PC-3 (cell line): Measurements from ENCODE around the gene CAPN8.

Experiments
- CTCF ChIP-seq: fragments of 300-600 bp; sonication (generic); conservative IDR thresholded peaks from 2 replicates; pipeline ENCODE4 v1.5.1; 2017; ENCODE audit warnings: antibody characterized with exemption, low read depth, mild to moderate bottlenecking, low read length
- EZH2 ChIP-seq: fragments of 300-600 bp; sonication (generic); IDR thresholded peaks from one replicate; pipeline ENCODE4 v1.6.1; 2017; ENCODE audit warnings: antibody characterized with exemption, mild to moderate bottlenecking, low read length; ENCODE audit not compliant: unreplicated experiment

GRCh38 chr1:223512057-223512456 is 153.4 kb downstream of the CAPN8 start:
- no peak for TF ChIP-seq EZH2
- TF ChIP-seq CTCF, result no peak
